Measurements from ENCODE around the gene HTT-AS.
"Not testable (repeated sequence)": the region's sequence is repeated elsewhere in the genome, so short reads cannot be mapped to it uniquely, and the experiment has no call there.

Gene HTT-AS

DNA sequence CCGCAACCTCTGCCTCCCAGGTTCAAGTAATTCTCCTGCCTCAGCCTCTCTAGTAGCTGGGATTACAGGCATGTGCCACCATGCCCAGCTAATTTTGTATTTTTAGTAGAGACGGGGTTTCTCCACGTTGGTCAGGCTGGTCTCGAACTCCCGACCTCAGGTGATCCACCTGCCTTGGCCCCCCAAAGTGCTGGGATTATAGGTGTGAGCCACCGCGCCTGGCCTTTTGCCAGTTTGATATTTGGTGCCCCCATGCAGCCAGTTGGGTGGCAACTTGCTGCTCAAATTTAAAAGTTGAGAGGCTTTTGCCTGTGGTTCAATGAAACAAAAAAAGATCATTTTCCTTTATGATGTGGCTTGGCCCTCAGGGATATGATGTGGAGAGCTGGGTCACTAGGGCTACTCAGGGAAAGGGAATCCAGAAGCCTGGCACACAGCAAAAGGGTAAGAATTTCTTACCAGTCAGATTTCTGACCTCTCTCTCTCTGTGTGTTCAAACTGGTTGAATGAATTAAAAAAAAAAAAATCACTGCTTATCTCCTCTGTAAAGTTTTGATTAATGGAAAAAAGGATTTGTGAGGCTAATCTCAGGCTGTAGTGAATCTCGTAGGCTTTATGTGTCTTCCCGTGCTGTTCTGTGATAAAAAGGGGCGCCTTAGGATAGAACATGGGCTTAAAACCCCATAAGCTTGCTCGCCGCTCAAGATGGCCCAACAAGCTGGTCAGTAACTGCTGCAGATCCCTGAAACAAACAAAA is 23.0 kb downstream of the HTT-AS start:
- DNase-seq, result not testable (repeated sequence)

DNA sequence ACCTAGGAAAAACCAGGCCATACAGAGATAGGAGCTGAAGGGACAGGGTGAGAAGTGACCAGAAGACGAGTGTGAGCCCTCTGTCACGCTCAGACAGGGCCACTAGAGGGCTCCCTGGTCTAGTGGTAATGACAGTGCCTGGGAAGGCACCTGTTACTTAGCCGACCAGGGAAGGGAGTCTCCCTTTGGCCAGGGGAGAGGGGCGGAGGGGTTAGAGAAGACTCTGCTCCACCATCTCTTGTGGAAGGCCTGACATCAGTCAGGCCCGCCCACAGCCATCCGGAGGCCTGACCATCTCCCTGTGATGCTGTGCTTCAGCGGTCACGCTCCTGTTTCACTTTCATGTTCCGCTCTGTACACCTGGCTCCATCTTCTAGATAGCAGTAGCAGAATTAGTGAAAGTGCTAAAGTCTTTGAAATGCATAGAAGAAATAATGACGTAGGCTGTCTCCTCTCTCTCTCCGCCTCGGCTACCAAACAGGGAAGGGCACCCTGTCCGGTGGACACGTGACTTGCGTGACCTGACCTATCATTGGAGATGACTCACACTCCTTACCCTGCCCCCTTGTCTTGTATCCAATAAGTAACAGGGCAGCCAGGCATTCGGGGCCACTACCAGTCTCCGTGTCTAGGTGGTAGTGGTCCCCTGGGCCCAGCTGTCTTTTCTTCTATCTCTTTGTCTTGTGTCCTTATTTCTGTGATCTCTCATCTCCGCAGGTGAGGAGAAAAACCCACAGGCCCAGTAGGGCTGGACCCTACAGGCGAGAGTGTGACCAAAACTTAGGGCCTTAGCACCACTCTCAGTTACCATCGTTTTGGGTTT is 26.7 kb downstream of the HTT-AS start:
- DNase-seq, result peak; percentile 54

GRCh38 chr4:3046623-3047022 is 27.7 kb downstream of the HTT-AS start:
- DNase-seq, result no peak

GRCh38 chr4:3046162-3046561 is 28.2 kb downstream of the HTT-AS start:
- DNase-seq, result no peak

DNA sequence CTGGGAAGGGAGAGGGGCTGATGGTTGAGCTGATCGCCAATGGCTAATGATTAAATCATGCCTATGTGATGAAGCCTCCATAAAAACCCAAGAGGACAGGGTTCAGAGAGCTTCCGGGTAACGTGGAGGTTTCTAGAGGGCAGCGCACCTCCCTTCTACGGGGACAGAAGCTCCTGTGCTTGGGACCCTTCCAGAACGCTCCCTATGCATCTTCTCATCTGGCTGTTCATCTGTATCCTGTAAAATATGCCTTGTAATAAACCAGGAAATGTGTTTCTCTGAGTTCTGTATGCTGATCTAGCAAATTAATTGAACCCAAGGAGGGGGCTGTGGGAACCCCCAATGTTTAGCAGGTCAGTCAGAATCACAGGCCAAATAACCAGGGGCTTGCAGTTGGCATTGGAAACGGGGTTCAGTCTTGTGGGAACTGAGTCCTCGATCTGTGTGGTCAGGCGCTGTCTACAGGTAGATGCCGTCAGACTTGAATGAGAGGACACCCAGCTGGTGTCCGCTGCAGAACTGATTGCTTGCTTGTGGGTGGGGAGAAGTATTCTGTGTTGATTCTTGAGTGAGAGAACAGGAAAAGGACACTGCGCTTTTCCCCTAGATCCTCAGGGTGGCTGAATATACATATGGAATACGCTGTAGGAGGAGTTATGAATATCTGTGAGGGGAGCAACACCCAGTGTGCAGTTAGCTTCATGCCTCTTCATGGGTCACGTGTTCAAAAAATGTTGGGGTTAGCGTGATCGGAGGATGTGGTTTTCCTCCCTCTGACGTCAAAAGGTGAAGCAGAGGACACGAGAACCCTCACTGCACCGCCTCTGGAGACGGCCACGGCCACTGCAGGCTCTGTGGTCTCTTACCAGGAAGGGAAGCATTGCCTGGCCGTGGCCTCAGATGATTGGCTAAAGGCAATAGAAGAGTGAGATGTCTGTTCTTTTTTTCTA is 29.2 kb downstream of the HTT-AS start:
- DNase-seq, result peak; percentile 23

GRCh38 chr4:3043282-3044020 is 30.9 kb downstream of the HTT-AS start:
- no peak for DNase-seq

DNA sequence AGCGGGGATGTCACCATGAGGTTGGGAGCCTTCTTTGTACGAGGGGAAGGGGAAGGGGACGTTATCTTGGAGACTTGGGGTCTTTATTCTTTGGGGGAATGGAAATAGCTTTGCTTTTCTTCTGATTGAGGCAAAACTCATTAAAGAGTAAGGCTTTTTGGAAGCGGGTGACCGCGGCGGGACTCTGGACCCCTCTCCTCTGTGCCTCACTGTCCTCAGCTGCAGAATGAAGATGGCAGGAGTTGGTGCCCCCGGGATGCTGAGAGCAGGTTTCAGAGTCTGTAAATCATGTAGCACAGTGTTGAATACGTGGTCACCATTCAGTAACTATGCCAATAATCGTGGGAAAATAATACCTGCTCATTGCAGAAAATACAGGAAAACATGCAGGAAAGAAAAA is 32.1 kb downstream of the HTT-AS start:
- DNase-seq, result no peak

- peak; percentile 72 for DNase-seq
Measured at GRCh38 chr4:3041192-3042142, 32.9 kb downstream of the HTT-AS start.

- DNase-seq, result no peak
Measured at GRCh38 chr4:3040452-3041191, 33.7 kb downstream of the HTT-AS start.

- DNase-seq, result no peak
Measured at GRCh38 chr4:3039706-3040366, 34.5 kb downstream of the HTT-AS start.

- no peak for DNase-seq
Measured at GRCh38 chr4:3037957-3038461, 36.3 kb downstream of the HTT-AS start.

DNA sequence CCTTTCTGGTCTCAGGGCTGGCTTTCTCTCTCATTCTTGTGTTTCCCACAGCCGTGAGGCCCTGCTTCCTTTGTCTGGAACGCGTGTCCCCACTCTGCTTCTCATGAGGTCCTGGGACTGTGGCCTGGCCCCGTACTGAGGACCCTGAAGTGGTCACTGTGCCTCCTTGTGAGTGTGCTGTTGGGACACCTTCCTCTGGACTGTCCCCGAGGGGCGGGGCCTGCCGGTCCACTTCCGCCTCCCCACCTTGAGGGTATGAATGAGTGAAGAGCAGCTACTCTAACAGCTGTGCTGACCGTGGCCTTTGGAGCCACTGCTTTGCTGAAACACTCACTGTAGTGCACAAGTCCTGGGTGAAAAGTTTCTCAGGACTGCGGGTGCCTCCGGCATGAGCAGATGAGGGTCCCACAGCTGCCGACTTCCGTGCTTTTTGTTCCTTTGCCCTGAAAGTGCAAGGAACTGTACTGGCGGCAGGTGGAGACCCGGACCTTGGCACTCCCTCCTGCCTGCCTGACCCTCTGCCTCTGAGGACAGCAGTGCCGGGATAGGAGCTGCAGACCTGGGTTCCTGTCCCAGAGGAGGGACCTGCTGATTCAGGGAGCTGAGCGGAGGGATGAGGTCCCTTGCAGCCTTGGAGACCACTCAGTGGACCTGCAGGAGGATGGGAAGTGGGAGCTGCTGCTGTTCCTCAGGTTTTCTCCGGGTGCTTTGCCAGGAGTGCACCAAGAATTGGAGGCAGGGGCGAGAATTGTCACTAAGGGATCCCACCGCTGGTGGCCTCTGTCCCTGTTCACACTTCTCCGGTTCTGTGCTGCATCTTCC is 38.0 kb downstream of the HTT-AS start:
- no peak for DNase-seq

GRCh38 chr4:3035674-3036073 is 38.7 kb downstream of the HTT-AS start:
- DNase-seq, result no peak

GRCh38 chr4:3035249-3035648 is 39.1 kb downstream of the HTT-AS start:
- DNase-seq, result no peak

- no peak for DNase-seq
Measured at GRCh38 chr4:3034231-3034630, 40.1 kb downstream of the HTT-AS start.

GRCh38 chr4:3031357-3032082 is 42.8 kb downstream of the HTT-AS start:
- DNase-seq, result no peak

- no peak for DNase-seq
Measured at GRCh38 chr4:3030566-3031356, 43.6 kb downstream of the HTT-AS start.

Measured in EL (cell line).